H9 (cell line): ENCODE results near the gene SNX25. TPM values are rescaled to one million over a fixed set of nuclear protein-coding genes. Genes with fewer than 3 reads are reported as not detected.

Source experiments
- DNase-seq: peaks from one replicate; pipeline ENCODE4 v3.0.0-alpha.2; 2017
- H2AFZ ChIP-seq: one replicate; pipeline ENCODE4 v1.6.1; 2013; ENCODE audit warnings: mild to moderate bottlenecking, low read length, control low read depth, moderate library complexity
- H2AK5ac ChIP-seq: 2 replicates; pipeline ENCODE4 v1.6.1; 2013; ENCODE audit warnings: low read length, control low read depth, mixed read lengths; ENCODE audit not compliant: insufficient read length
- H2BK120ac ChIP-seq: one replicate; pipeline ENCODE4 v1.6.1; 2013; ENCODE audit warnings: low read depth, mild to moderate bottlenecking, low read length, control low read depth, inconsistent platforms; ENCODE audit not compliant: poor library complexity, severe bottlenecking
- H2BK12ac ChIP-seq: 2 replicates; pipeline ENCODE4 v1.6.1; 2013; ENCODE audit warnings: low read length, control low read depth, mixed read lengths, low read depth; ENCODE audit not compliant: insufficient read length
- H2BK15ac ChIP-seq: 2 replicates; pipeline ENCODE4 v1.6.1; 2013; ENCODE audit warnings: low read depth, low read length, control low read depth
- H2BK20ac ChIP-seq: one replicate; pipeline ENCODE4 v1.6.1; 2013; ENCODE audit warnings: low read depth, mild to moderate bottlenecking, low read length, control low read depth, inconsistent platforms; ENCODE audit not compliant: poor library complexity, severe bottlenecking
- H2BK5ac ChIP-seq: 2 replicates; pipeline ENCODE4 v1.6.1; 2013; ENCODE audit warnings: low read length, control low read depth, mixed read lengths; ENCODE audit not compliant: insufficient read length
- H3K14ac ChIP-seq: 2 replicates; pipeline ENCODE4 v1.6.1; 2013; ENCODE audit warnings: low read length, control low read depth; ENCODE audit not compliant: insufficient read depth
- H3K18ac ChIP-seq: 2 replicates; pipeline ENCODE4 v1.6.1; 2013; ENCODE audit warnings: low read depth, mild to moderate bottlenecking, mixed read lengths, low read length, control low read depth; ENCODE audit not compliant: insufficient read length
- H3K23ac ChIP-seq: 2 replicates; pipeline ENCODE4 v1.6.1; 2013; ENCODE audit warnings: low read length, control low read depth, mixed read lengths, low read depth; ENCODE audit not compliant: insufficient read length
- H3K23me2 ChIP-seq: 2 replicates; pipeline ENCODE4 v1.6.1; 2013; ENCODE audit warnings: low read depth, mild to moderate bottlenecking, mixed read lengths, low read length, control low read depth; ENCODE audit not compliant: insufficient read length, poor library complexity, severe bottlenecking
- H3K27ac ChIP-seq: 2 replicates; pipeline ENCODE4 v1.5.1; 2013; ENCODE audit warnings: low read length, control low read depth, mixed read lengths, low read depth; ENCODE audit not compliant: insufficient read length
- H3K27me3 ChIP-seq: 2 replicates; pipeline ENCODE4 v1.6.1; 2013; ENCODE audit warnings: low read length, control low read depth, inconsistent platforms; ENCODE audit not compliant: insufficient read depth
- H3K4ac ChIP-seq: 2 replicates; pipeline ENCODE4 v1.6.1; 2013; ENCODE audit warnings: low read depth, mild to moderate bottlenecking, control low read depth, inconsistent platforms, low read length, moderate library complexity
- H3K4me1 ChIP-seq: 2 replicates; pipeline ENCODE4 v1.6.1; 2013; ENCODE audit warnings: low read length, control low read depth, inconsistent platforms; ENCODE audit not compliant: insufficient read depth
- H3K4me2 ChIP-seq: 2 replicates; pipeline ENCODE4 v1.6.1; 2013; ENCODE audit warnings: low read length, control low read depth, mixed read lengths; ENCODE audit not compliant: insufficient read length, insufficient read depth
- H3K56ac ChIP-seq: 2 replicates; pipeline ENCODE4 v1.6.1; 2013; ENCODE audit warnings: low read depth, mild to moderate bottlenecking, mixed read lengths, low read length, control low read depth; ENCODE audit not compliant: insufficient read length
- H3K79me1 ChIP-seq: 2 replicates; pipeline ENCODE4 v1.6.1; 2013; ENCODE audit warnings: low read depth, mild to moderate bottlenecking, moderate library complexity, low read length, control low read depth, inconsistent platforms; ENCODE audit not compliant: insufficient read depth, poor library complexity, severe bottlenecking
- H3K79me2 ChIP-seq: 2 replicates; pipeline ENCODE4 v1.6.1; 2013; ENCODE audit warnings: low read length, control low read depth, inconsistent platforms; ENCODE audit not compliant: insufficient read depth
- H3K9ac ChIP-seq: 2 replicates; pipeline ENCODE4 v1.6.1; 2013; ENCODE audit warnings: low read length, control low read depth, mixed read lengths; ENCODE audit not compliant: insufficient read length; ENCODE audit errors: extremely low read depth
- H3K9me3 ChIP-seq: one replicate; pipeline ENCODE4 v1.6.1; 2013; ENCODE audit warnings: low read depth, low read length, inconsistent platforms; ENCODE audit not compliant: control insufficient read depth
- H3T11ph ChIP-seq: one replicate; pipeline ENCODE4 v1.6.1; 2013; ENCODE audit warnings: mild to moderate bottlenecking, low read length, control low read depth, inconsistent platforms
- H4K20me1 ChIP-seq: one replicate; pipeline ENCODE4 v1.6.1; 2013; ENCODE audit not compliant: control insufficient read depth, insufficient read length, insufficient read depth
- H4K5ac ChIP-seq: 2 replicates; pipeline ENCODE4 v1.6.1; 2013; ENCODE audit warnings: low read depth, mild to moderate bottlenecking, mixed read lengths, low read length, control low read depth; ENCODE audit not compliant: insufficient read length
- H4K8ac ChIP-seq: replicated peaks from 2 replicates; pipeline ENCODE4 v1.6.1; 2013; ENCODE audit warnings: low read length, control low read depth, mixed read lengths, low read depth; ENCODE audit not compliant: insufficient read length
- H4K91ac ChIP-seq: 2 replicates; pipeline ENCODE4 v1.6.1; 2013; ENCODE audit warnings: low read depth, mild to moderate bottlenecking, moderate library complexity, mixed read lengths, low read length, control low read depth; ENCODE audit not compliant: insufficient read length
- H3K27ac Mint-ChIP-seq, 3 experiments: 2 replicates in 2 of 3; 3 replicates in 1 of 3; pipeline ENCODE4 v1.8.0; 2020 to 2021; ENCODE audit warnings: mixed read lengths in 3 of 3, mild to moderate bottlenecking in 1 of 3, moderate library complexity in 1 of 3
- H3K27me3 Mint-ChIP-seq: 2 replicates; pipeline ENCODE4 v1.8.0; 2021; ENCODE audit warnings: low read depth, mild to moderate bottlenecking, moderate library complexity, mixed read lengths
- H3K36me3 Mint-ChIP-seq, 3 experiments: 2 replicates in 2 of 3; 3 replicates in 1 of 3; pipeline ENCODE4 v1.8.0; 2020 to 2021; ENCODE audit warnings: low read depth in 3 of 3, mixed read lengths in 3 of 3; ENCODE audit not compliant: insufficient read depth in 1 of 3
- H3K4me1 Mint-ChIP-seq, 2 experiments: 2 replicates each; pipeline ENCODE4 v1.8.0; 2020; ENCODE audit warnings: mixed read lengths in 2 of 2
- H3K4me3 Mint-ChIP-seq, 2 experiments: 2 replicates in 1 of 2; 3 replicates in 1 of 2; pipeline ENCODE4 v1.8.0; 2020 to 2021; ENCODE audit warnings: mild to moderate bottlenecking in 2 of 2, mixed read lengths in 2 of 2, moderate library complexity in 1 of 2
- H3K9me3 Mint-ChIP-seq, 2 experiments: 2 replicates in 1 of 2; 3 replicates in 1 of 2; pipeline ENCODE4 v1.8.0; 2020; ENCODE audit warnings: mild to moderate bottlenecking in 2 of 2, mixed read lengths in 2 of 2, moderate library complexity in 1 of 2
- CTCF ChIP-seq: fragments of 200-600 bp; sonication (generic); conservative IDR thresholded peaks from 3 replicates; pipeline ENCODE4 v1.8.0; 2021; ENCODE audit warnings: antibody characterized with exemption, mild to moderate bottlenecking
- total RNA-seq: library from RNA; stranded (reverse); gene quantifications from 2 replicates; pipeline ENCODE4 v1.2.1, GENCODE V29; 2021

The SNX25 gene
- total RNA-seq, 1 experiment from 2014 or later, result 28.2 TPM

DNA sequence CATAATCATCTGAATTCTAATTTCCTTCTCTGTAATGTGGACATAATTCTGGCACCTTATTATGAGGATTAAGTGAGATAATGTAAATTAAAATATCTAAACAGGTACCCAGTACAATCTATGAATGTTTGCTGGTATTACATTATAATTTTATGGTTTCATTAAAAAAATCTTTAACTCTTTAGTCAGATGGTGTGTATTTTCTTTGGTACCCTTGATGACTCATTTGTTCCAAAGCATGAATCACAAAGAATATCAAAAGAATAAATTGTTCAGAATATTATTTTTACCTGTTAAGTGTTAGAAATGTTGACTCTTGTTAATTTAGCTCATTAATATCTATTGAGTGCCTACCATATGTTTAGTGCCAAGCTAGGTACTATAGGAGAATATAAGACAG lies 74.3 kb downstream of the SNX25 start:
- no peak overlapping the region for H3K4me3 Mint-ChIP-seq
- Histone ChIP-seq H3K23me2 (no peaks in the 10 kb centered on the region), H3K23ac (no peak overlapping the region), H3K56ac (no peak overlapping the region), H3K79me2 (no peaks in the 10 kb centered on the region), H3K9me3 (no peaks in the 10 kb centered on the region), H2AFZ (no peak overlapping the region), H3K27me3 (no peaks in the 10 kb centered on the region), H3K27ac (no peak overlapping the region), H2BK15ac (no peak overlapping the region), H2BK20ac (no peak overlapping the region), H3T11ph (no peak overlapping the region), H3K14ac (no peak overlapping the region), H3K79me1 (no peaks in the 10 kb centered on the region), H2BK120ac (no peak overlapping the region), H3K4me1 (no peaks in the 10 kb centered on the region), H3K4ac (no peak overlapping the region), H4K20me1 (no peaks in the 10 kb centered on the region), H2BK5ac (no peak overlapping the region), H3K9ac (no peak overlapping the region), H3K18ac (no peak overlapping the region), H4K8ac (no peak overlapping the region), H2BK12ac (no peak overlapping the region), H4K5ac (no peak overlapping the region), H2AK5ac (no peak overlapping the region), H4K91ac (no peak overlapping the region), H3K4me2 (no peak overlapping the region)
- no peaks in the 10 kb centered on the region for H3K9me3 Mint-ChIP-seq
- H3K36me3 Mint-ChIP-seq, result peaks cover 0 to 5% (median 3%) of the 10 kb centered on the region in 3 experiments; a peak in 4 of 7 replicates
- H3K27ac Mint-ChIP-seq, result no peak overlapping the region
- peaks cover 10 to 12% of the 10 kb centered on the region in 2 experiments for H3K4me1 Mint-ChIP-seq
- H3K27me3 Mint-ChIP-seq, result no peaks in the 10 kb centered on the region
- no peak for TF ChIP-seq CTCF
- no peak for DNase-seq
